Measurements from ENCODE around the gene KCNJ15.
"Not testable (repeated sequence)": the region's sequence is repeated elsewhere in the genome, so short reads cannot be mapped to it uniquely, and the experiment has no call there.

The KCNJ15 gene

DNA sequence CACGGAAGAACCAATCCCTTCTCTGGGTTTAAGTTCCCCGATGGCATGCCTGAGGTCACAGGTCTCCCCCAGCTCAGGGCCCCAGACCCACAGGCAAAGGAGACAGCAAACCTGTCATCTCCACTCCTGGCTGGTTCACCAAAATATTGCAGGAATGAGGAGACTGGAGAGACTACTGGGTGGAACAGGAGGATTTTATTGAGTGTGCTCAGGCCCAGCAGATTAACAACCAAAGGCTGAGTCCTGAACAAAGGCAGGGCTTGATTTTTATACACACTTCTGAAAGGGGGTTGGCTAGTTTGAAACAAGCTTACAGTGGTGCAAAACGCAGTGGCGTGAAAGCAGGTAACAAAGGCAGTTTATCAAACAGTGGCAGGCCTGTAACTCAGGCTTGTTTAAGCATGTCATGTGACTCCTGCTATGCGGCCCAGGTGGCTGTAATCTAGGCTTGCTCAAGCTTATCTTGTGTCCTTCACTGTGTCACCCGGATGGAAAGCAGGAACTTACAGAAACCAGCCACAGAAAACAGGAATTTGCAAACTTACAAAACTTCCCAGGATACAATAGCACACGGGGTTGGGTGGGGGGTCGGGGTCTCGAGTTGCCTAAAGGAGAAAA is 27.4 kb upstream of the KCNJ15 start:
- Histone ChIP-seq H3K36me3 (ENCODE audit: insufficient read depth, low read length) (no peaks in the 10 kb centered on the region), H3K4me3 (ENCODE audit: low read length) (no peak overlapping the region), H3K27me3 (ENCODE audit: control insufficient read depth, insufficient read depth, low read length) (no peaks in the 10 kb centered on the region), H3K4me1 (ENCODE audit: control insufficient read depth, insufficient read depth, low read length) (no peaks in the 10 kb centered on the region), H3K9ac (ENCODE audit: low read depth, low read length) (no peak overlapping the region), H3K4me2 (ENCODE audit: low read length) (no peak overlapping the region), H3K9me3 (replicated peaks; ENCODE audit: low read length) (peaks cover 15% of the 10 kb centered on the region)

DNA sequence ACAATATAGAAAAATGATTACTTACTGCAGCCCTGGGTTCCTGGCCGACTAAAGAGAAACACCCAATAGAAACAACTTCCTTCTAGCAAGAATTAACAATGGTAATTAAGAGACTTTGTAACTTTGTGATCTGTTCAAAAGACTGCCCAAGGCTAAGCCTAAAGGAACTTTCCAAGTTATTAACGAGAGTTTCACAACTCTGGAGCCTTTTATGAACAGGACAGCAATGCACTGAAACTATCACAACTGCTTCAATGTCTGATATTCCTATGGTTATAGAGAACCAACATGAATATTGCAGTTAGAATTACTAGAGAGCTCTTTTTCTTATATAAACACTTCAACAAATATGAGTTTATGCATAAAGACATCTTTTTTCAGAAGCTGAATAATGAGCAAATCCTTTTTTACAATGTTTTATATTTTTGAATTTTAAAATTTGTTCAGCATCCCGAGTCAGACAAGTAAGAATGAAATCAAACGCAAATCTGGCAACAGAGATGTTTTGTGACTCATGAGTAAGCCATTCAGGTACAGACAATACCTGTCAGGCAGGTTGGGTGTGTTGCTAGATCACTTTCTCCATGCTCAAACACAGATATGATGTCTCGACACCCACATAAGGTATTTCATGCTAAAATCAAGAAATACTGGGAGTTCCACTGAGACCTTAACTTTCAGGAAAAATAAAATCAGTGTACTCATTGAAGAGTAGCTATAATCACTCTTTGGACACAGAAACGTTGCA is 22.2 kb upstream of the KCNJ15 start:
- no peak overlapping the region for H3K4me3 ChIP-seq (ENCODE audit: low read length)
- H3K9me3 ChIP-seq (replicated peaks; ENCODE audit: low read length) = peaks cover 2% of the 10 kb centered on the region
- H3K27me3 ChIP-seq (ENCODE audit: control insufficient read depth, insufficient read depth, low read length) = no peaks in the 10 kb centered on the region
- H3K9ac ChIP-seq (ENCODE audit: low read depth, low read length) = no peak overlapping the region
- H3K4me1 ChIP-seq (ENCODE audit: control insufficient read depth, insufficient read depth, low read length) = peaks cover 2% of the 10 kb centered on the region
- no peak overlapping the region for H3K4me2 ChIP-seq (ENCODE audit: low read length)
- no peaks in the 10 kb centered on the region for H3K36me3 ChIP-seq (ENCODE audit: insufficient read depth, low read length)

DNA sequence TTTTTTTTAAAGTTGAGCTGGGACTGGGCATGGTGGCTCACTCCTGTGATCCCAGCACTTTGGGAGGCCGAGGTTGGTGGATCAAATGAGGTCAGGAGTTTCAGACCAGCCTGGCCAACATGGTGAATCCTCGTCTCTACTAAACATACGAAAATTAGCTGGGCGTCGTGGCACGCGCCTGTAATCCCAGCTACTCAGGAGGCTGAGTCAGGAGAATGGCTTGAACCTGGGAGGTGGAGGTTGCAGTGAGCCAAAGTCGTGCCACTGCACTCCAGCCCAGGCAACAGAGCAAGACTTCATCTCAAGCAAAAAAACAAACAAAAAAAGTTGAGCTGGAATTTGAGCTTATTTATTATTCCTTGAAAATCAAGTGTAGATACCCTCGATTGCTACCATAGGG is 21.5 kb upstream of the KCNJ15 start:
- H3K9me3 ChIP-seq (replicated peaks; ENCODE audit: low read length); H3K27me3 ChIP-seq (ENCODE audit: control insufficient read depth, insufficient read depth, low read length); H3K9ac ChIP-seq (ENCODE audit: low read depth, low read length); H3K4me3 ChIP-seq (ENCODE audit: low read length); H3K4me1 ChIP-seq (ENCODE audit: control insufficient read depth, insufficient read depth, low read length); H3K36me3 ChIP-seq (ENCODE audit: insufficient read depth, low read length); H3K4me2 ChIP-seq (ENCODE audit: low read length): not testable (repeated sequence)

DNA sequence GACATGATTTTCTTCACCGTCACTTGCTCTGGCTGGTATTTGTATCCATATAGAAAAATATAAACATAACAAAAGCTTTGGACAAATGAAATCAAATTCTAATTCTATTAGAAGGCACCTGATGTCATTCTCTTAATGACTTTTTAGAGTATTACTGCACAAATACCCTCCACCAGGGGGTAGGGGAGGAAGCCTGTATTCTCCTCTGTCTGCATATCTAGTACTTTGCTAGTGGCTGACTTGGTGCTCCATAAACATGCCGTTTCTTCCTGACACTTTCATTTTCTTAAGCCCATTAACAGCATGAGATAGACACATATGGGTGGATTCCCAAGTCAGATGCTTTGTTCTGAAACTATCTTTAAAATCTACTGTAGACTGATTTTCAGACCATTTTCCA is 20.6 kb upstream of the KCNJ15 start:
- H3K4me2 ChIP-seq (ENCODE audit: low read length) = no peak overlapping the region
- no peak overlapping the region for H3K9ac ChIP-seq (ENCODE audit: low read depth, low read length)
- no peak overlapping the region for H3K4me3 ChIP-seq (ENCODE audit: low read length)

DNA sequence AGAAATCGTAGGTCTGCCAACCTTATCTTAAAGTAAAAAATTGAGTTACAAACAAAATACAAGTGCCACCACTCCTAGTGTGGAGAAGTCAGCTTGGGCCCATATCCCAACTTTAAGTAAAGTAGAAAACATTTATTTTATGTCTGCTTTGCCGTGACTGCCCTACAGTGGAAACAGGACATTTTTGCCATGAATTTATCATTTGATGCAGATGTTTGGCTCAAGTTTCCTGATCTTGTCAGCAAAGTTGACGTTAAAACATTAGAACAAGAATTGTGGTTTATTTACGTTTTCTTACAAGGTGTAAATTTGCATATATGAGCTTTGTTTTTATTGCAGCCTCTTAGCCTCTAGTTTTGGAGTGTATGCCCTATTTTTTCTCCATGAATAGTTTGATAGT is 17.1 kb upstream of the KCNJ15 start:
- no peak overlapping the region for H3K4me3 ChIP-seq (ENCODE audit: low read length)
- peaks cover 46% of the 10 kb centered on the region for H3K4me1 ChIP-seq (ENCODE audit: control insufficient read depth, insufficient read depth, low read length)
- H3K27me3 ChIP-seq (ENCODE audit: control insufficient read depth, insufficient read depth, low read length) = no peaks in the 10 kb centered on the region
- H3K9ac ChIP-seq (ENCODE audit: low read depth, low read length) = peak overlapping the region; percentile 86
- no peaks in the 10 kb centered on the region for H3K36me3 ChIP-seq (ENCODE audit: insufficient read depth, low read length)
- no peaks in the 10 kb centered on the region for H3K9me3 ChIP-seq (replicated peaks; ENCODE audit: low read length)
- no peak overlapping the region for H3K4me2 ChIP-seq (ENCODE audit: low read length)

More for the DNA sequence above, 20.6 kb upstream of the KCNJ15 start:
- Histone ChIP-seq H3K27me3 (ENCODE audit: control insufficient read depth, insufficient read depth, low read length) (no peaks in the 10 kb centered on the region), H3K9me3 (replicated peaks; ENCODE audit: low read length) (no peaks in the 10 kb centered on the region), H3K36me3 (ENCODE audit: insufficient read depth, low read length) (no peaks in the 10 kb centered on the region), H3K4me1 (ENCODE audit: control insufficient read depth, insufficient read depth, low read length) (peaks cover 18% of the 10 kb centered on the region)

DNA sequence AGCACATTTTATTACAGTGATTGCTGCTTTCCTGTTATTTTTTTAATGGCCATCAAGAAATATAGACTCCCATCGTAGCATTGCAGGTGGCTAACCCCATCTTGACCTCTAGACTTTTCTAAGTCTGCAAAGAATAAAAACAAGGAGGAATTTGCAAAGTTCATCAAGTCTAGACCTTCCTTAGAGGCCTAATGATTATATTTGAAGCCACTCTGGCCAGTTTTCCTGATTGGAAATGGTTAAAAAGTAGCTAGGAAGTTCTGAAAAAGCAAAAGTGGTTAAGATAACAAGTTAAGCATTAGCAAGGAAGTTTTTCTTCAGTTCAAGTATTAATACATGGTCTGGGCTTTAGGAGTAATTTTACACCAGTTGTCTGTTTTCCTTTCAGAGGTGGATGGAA is 16.7 kb upstream of the KCNJ15 start:
- H3K4me2 ChIP-seq (ENCODE audit: low read length) = no peak overlapping the region
- H3K4me1 ChIP-seq (ENCODE audit: control insufficient read depth, insufficient read depth, low read length) = peaks cover 51% of the 10 kb centered on the region
- no peaks in the 10 kb centered on the region for H3K27me3 ChIP-seq (ENCODE audit: control insufficient read depth, insufficient read depth, low read length)
- H3K4me3 ChIP-seq (ENCODE audit: low read length) = no peak overlapping the region
- no peaks in the 10 kb centered on the region for H3K36me3 ChIP-seq (ENCODE audit: insufficient read depth, low read length)
- peak overlapping the region; percentile 86 for H3K9ac ChIP-seq (ENCODE audit: low read depth, low read length)
- H3K9me3 ChIP-seq (replicated peaks; ENCODE audit: low read length) = no peaks in the 10 kb centered on the region

DNA sequence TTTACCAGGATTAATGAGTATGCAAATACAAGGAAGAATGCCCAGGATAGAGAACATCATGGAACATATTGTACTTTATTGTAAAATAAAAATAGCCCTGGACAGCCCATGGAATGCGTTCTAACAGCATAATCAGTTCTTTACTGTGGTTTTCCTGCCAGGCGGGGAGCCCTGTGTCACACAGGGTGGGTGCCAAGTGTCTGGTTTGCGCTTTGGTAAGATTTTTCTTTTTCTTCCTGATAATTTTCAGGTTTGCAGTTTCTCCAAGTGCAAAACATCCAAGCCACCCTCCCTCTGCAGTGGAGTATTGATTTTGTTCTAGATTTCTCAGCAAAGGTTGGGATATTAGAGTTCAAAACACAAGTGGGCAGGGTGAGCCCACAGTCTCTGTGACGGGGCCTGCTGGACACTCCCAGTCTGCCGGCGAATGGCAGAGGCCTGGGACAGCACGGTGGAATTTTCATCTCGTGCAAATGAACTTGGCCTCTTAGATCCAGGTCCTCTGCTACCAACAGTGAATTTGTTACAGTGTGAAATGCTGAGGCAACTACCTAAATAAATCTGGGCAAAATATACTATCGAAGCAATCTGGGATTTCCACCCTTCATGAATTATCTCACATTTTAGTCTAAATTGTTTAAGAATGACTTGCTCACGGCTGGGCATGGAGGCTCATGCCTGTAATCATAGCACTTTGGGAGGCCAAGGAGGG is 15.6 kb upstream of the KCNJ15 start:
- Histone ChIP-seq H3K36me3 (ENCODE audit: insufficient read depth, low read length) (no peaks in the 10 kb centered on the region), H3K9me3 (replicated peaks; ENCODE audit: low read length) (no peaks in the 10 kb centered on the region), H3K4me3 (ENCODE audit: low read length) (no peak overlapping the region), H3K4me1 (ENCODE audit: control insufficient read depth, insufficient read depth, low read length) (peaks cover 61% of the 10 kb centered on the region), H3K27me3 (ENCODE audit: control insufficient read depth, insufficient read depth, low read length) (no peaks in the 10 kb centered on the region), H3K9ac (ENCODE audit: low read depth, low read length) (peak overlapping the region; percentile 86), H3K4me2 (ENCODE audit: low read length) (peak overlapping the region; percentile 58)

DNA sequence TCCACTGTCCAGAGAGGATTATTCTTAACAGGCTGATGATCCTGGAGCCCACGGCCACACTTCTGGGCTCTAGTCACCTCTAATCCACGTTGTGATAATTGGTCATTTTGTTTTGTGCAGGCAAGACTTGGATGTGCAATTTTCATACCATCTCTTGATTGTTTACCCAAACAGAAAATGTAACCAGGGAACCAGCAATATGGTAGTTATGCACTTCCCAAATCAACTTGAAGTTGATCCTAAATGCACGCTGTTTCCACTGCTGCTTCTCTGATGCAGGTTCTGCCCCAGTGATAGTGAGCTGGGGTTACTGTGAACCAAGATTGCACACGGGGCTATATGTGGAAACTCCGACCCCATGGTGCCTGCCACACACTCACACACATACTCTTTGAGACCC is 14.7 kb upstream of the KCNJ15 start:
- Histone ChIP-seq H3K36me3 (ENCODE audit: insufficient read depth, low read length) (no peaks in the 10 kb centered on the region), H3K4me1 (ENCODE audit: control insufficient read depth, insufficient read depth, low read length) (peaks cover 67% of the 10 kb centered on the region), H3K9ac (ENCODE audit: low read depth, low read length) (peak overlapping the region; percentile 86), H3K27me3 (ENCODE audit: control insufficient read depth, insufficient read depth, low read length) (no peaks in the 10 kb centered on the region), H3K4me2 (ENCODE audit: low read length) (no peak overlapping the region), H3K9me3 (replicated peaks; ENCODE audit: low read length) (no peaks in the 10 kb centered on the region), H3K4me3 (ENCODE audit: low read length) (no peak overlapping the region)

DNA sequence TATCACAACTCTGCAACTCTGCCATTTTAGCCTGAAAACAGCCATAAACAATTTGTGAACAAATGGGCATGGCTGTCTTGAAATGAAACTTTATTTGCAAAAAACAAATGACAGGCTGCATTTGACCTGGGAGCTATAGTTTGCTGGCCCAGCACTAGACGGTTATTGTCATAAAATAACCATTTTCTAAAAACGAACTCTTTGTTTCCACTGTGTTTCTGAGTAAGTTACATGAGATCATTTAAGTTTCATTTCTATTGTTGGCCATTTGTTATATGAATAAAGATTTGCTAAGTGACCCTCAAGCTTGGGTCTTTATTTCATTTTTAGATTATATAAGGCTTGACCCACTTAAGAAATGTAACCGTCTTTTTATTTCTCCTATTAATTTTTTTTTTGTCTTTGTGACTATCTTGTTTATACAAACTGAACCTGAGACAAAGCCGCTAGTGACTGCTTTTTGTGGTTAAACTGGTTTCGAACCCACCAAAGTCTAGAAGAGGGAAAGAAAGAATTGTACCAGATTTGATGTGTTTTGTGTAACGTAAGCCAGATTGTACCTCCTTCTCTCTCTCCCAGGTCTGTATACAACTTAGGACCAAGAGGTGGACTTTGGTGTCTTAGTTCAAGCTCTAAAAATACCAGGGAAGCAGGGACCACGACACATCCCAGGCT is 12.9 kb upstream of the KCNJ15 start:
- no peaks in the 10 kb centered on the region for H3K27me3 ChIP-seq (ENCODE audit: control insufficient read depth, insufficient read depth, low read length)
- no peaks in the 10 kb centered on the region for H3K36me3 ChIP-seq (ENCODE audit: insufficient read depth, low read length)
- H3K4me3 ChIP-seq (ENCODE audit: low read length) = no peak overlapping the region
- no peak overlapping the region for H3K4me2 ChIP-seq (ENCODE audit: low read length)
- H3K9me3 ChIP-seq (replicated peaks; ENCODE audit: low read length) = no peaks in the 10 kb centered on the region
- peak overlapping the region; percentile 74 for H3K9ac ChIP-seq (ENCODE audit: low read depth, low read length)
- peaks cover 67% of the 10 kb centered on the region for H3K4me1 ChIP-seq (ENCODE audit: control insufficient read depth, insufficient read depth, low read length)

DNA sequence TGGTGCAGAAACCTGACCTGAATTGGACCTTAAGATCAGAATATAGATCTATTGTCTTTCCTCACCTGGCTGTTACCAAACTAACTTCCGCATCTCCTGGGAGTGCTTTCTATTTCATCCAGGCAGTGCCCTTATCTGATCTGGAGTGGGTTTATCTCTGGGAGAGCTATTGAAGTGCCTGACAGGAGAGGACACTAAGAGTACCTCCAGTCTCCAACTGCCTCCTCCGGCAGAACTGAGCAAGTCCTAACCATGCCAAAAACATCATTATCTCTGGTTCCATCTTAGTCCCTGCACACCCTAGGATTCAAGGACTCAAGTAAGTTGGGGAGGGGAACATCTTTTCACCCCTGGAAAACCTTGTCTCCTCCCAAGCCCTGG is 12.4 kb upstream of the KCNJ15 start:
- Histone ChIP-seq H3K9me3 (replicated peaks; ENCODE audit: low read length) (no peaks in the 10 kb centered on the region), H3K9ac (ENCODE audit: low read depth, low read length) (peak overlapping the region; percentile 74), H3K36me3 (ENCODE audit: insufficient read depth, low read length) (no peaks in the 10 kb centered on the region), H3K4me2 (ENCODE audit: low read length) (peak overlapping the region; percentile 2), H3K4me1 (ENCODE audit: control insufficient read depth, insufficient read depth, low read length) (peaks cover 67% of the 10 kb centered on the region), H3K27me3 (ENCODE audit: control insufficient read depth, insufficient read depth, low read length) (no peaks in the 10 kb centered on the region), H3K4me3 (ENCODE audit: low read length) (no peak overlapping the region)

All from skeletal muscle satellite cell (primary cell).